K562 treated with DMSO at 1 percent for 4 hours (cell line): ENCODE data around the gene GAL3ST1. TPM values are rescaled to one million over a fixed set of nuclear protein-coding genes. Genes with fewer than 3 reads are reported as not detected.

Experiments
- total RNA-seq: library from RNA; unstranded; fragments of 300-600 nt; gene quantifications from 2 replicates; pipeline ENCODE4 v1.2.3, GENCODE V29; 2022; ENCODE audit not compliant: insufficient read depth

The GAL3ST1 gene
- total RNA-seq = 4.2 and 6.0 TPM in 2 replicates

GRCh38 chr22:30574095-30574981, at the start of gene GAL3ST1:
Gene GAL3ST1, minus strand, starts transcription at chr22:30574665. Its CDS starts 17,273 bp downstream, at chr22:30557392.

GRCh38 chr22:30606455-30607299, 32.2 kb upstream of the GAL3ST1 start, which contains the start of gene TCN2:
Gene TCN2, plus strand, starts transcription at chr22:30607174. Its CDS starts 158 bp downstream, at chr22:30607332.

GRCh38 chr22:30591588-30592359, 17.3 kb upstream of the GAL3ST1 start, which contains the start of gene PES1:
Gene PES1, minus strand, starts transcription at chr22:30591910. Its CDS starts 77 bp downstream, at chr22:30591833.

GRCh38 chr22:30546616-30547015, 27.8 kb downstream of the GAL3ST1 start, which contains the start of gene SEC14L6:
Gene SEC14L6, minus strand, starts transcription at chr22:30546741. Its CDS starts 59 bp downstream, at chr22:30546682.

Other genes starting within 250 kb of the GAL3ST1 start
- gene TBC1D10A, start 247.7 kb downstream of the GAL3ST1 start, total RNA-seq = 13.3 and 13.4 TPM in 2 replicates
- 48.0 and 54.1 TPM in 2 replicates for gene SF3A1, start 217.8 kb downstream of the GAL3ST1 start, total RNA-seq
- gene CCDC157, start 217.7 kb downstream of the GAL3ST1 start, total RNA-seq = 3.6 and 4.1 TPM in 2 replicates
- gene RNF215, start 187.3 kb downstream of the GAL3ST1 start, total RNA-seq = 2.5 and 5.4 TPM in 2 replicates
- 0.21 TPM in 1 of 2 replicates, not detected in the other for gene SEC14L2, start 177.6 kb downstream of the GAL3ST1 start, total RNA-seq
- 30.3 and 32.4 TPM in 2 replicates for gene MTFP1, start 148.9 kb downstream of the GAL3ST1 start, total RNA-seq
- gene SEC14L3, start 102.6 kb downstream of the GAL3ST1 start, total RNA-seq = not detected in 2 replicates
- not detected in 2 replicates for gene SEC14L4, start 69.0 kb downstream of the GAL3ST1 start, total RNA-seq
- 0.22 and 0.35 TPM in 2 replicates for gene SEC14L6, start 27.9 kb downstream of the GAL3ST1 start, total RNA-seq
- gene PES1, start 17.2 kb upstream of the GAL3ST1 start, total RNA-seq = 37.5 and 40.5 TPM in 2 replicates
- gene TCN2, start 32.5 kb upstream of the GAL3ST1 start, total RNA-seq = 4.8 and 4.9 TPM in 2 replicates
- 2.2 and 3.1 TPM in 2 replicates for gene SLC35E4, start 61.1 kb upstream of the GAL3ST1 start, total RNA-seq
- gene DUSP18, start 93.2 kb upstream of the GAL3ST1 start, total RNA-seq = 1.5 and 1.9 TPM in 2 replicates
- gene OSBP2, start 120.2 kb upstream of the GAL3ST1 start, total RNA-seq = 15.2 and 16.8 TPM in 2 replicates